HL-60 (cell line): ENCODE data around the gene ELAVL1.

Source experiments
- DNase-seq, 2 experiments: peaks; one replicate each; pipeline ENCODE4 v3.0.0-alpha.2; 2010 to 2020; ENCODE audit warnings: low read depth in 1 of 2, low spot score in 1 of 2
- H3K27ac ChIP-seq: fragments of 250-450 bp; sonication (Bioruptor Pico); replicated peaks from 2 replicates; pipeline ENCODE4 v1.5.1; 2020; ENCODE audit warnings: mild to moderate bottlenecking, moderate library complexity
- H3K27me3 ChIP-seq: fragments of 250-450 bp; sonication (Bioruptor Pico); 2 replicates; pipeline ENCODE4 v1.5.1; 2021; ENCODE audit warnings: mild to moderate bottlenecking, moderate library complexity; ENCODE audit not compliant: insufficient read depth, poor library complexity, severe bottlenecking
- H3K4me3 ChIP-seq: replicated peaks from 2 replicates; pipeline ENCODE4 v1.5.1; 2011; ENCODE audit warnings: mild to moderate bottlenecking, control low read depth, low read length; ENCODE audit not compliant: insufficient read depth
- GABPA ChIP-seq: IDR thresholded peaks from 2 replicates; pipeline ENCODE4 v1.6.1; 2012; ENCODE audit warnings: low read depth
- POLR2AphosphoS5 ChIP-seq: IDR thresholded peaks from 2 replicates; pipeline ENCODE4 v1.6.1; 2012; ENCODE audit warnings: low read depth
- SPI1 ChIP-seq: IDR thresholded peaks from 2 replicates; pipeline ENCODE4 v1.6.1; 2012; ENCODE audit warnings: low read depth, mild to moderate bottlenecking, borderline replicate concordance
- TF ChIP-seq, protein P1 (sequence below): IDR thresholded peaks from one replicate; pipeline ENCODE4 v1.5.1; 2011; ENCODE audit warnings: low read length, control low read depth, inconsistent platforms; ENCODE audit not compliant: insufficient read depth
- TF ChIP-seq, protein P2 (sequence below): IDR thresholded peaks from 2 replicates; pipeline ENCODE4 v1.6.1; 2012; ENCODE audit warnings: low read depth; ENCODE audit not compliant: insufficient replicate concordance

ELAVL1 gene

DNA sequence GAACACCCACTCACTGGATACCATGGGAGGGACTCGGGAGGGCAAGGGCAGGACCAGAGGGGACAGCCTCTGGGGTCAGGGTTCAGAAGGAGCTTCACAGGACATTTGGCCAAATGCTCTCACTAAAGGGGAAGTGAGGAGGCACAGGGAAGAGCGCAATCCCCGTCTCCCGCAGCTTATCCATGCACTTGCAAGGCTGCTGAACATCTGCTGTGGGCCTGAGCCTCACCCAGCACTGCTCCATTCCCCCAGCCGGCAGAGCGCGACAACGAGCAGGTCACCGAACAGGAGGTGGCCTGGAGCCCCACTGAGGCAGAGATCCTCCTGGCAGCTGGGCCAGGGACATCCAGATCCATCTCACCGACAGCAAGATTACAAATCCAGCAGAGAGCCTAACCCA lies 23.3 kb downstream of the ELAVL1 start:
- Histone ChIP-seq H3K27ac (no peak overlapping the region), H3K4me3 (no peak overlapping the region), H3K27me3 (no peaks in the 10 kb centered on the region)
- DNase-seq: no peak
- TF ChIP-seq POLR2AphosphoS5 (no peak), SPI1 (no peak), GABPA (no peak)
- TF ChIP-seq, protein P1, sequence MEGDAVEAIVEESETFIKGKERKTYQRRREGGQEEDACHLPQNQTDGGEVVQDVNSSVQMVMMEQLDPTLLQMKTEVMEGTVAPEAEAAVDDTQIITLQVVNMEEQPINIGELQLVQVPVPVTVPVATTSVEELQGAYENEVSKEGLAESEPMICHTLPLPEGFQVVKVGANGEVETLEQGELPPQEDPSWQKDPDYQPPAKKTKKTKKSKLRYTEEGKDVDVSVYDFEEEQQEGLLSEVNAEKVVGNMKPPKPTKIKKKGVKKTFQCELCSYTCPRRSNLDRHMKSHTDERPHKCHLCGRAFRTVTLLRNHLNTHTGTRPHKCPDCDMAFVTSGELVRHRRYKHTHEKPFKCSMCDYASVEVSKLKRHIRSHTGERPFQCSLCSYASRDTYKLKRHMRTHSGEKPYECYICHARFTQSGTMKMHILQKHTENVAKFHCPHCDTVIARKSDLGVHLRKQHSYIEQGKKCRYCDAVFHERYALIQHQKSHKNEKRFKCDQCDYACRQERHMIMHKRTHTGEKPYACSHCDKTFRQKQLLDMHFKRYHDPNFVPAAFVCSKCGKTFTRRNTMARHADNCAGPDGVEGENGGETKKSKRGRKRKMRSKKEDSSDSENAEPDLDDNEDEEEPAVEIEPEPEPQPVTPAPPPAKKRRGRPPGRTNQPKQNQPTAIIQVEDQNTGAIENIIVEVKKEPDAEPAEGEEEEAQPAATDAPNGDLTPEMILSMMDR: no peak
- TF ChIP-seq, protein P2, sequence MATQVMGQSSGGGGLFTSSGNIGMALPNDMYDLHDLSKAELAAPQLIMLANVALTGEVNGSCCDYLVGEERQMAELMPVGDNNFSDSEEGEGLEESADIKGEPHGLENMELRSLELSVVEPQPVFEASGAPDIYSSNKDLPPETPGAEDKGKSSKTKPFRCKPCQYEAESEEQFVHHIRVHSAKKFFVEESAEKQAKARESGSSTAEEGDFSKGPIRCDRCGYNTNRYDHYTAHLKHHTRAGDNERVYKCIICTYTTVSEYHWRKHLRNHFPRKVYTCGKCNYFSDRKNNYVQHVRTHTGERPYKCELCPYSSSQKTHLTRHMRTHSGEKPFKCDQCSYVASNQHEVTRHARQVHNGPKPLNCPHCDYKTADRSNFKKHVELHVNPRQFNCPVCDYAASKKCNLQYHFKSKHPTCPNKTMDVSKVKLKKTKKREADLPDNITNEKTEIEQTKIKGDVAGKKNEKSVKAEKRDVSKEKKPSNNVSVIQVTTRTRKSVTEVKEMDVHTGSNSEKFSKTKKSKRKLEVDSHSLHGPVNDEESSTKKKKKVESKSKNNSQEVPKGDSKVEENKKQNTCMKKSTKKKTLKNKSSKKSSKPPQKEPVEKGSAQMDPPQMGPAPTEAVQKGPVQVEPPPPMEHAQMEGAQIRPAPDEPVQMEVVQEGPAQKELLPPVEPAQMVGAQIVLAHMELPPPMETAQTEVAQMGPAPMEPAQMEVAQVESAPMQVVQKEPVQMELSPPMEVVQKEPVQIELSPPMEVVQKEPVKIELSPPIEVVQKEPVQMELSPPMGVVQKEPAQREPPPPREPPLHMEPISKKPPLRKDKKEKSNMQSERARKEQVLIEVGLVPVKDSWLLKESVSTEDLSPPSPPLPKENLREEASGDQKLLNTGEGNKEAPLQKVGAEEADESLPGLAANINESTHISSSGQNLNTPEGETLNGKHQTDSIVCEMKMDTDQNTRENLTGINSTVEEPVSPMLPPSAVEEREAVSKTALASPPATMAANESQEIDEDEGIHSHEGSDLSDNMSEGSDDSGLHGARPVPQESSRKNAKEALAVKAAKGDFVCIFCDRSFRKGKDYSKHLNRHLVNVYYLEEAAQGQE: no peak

DNA sequence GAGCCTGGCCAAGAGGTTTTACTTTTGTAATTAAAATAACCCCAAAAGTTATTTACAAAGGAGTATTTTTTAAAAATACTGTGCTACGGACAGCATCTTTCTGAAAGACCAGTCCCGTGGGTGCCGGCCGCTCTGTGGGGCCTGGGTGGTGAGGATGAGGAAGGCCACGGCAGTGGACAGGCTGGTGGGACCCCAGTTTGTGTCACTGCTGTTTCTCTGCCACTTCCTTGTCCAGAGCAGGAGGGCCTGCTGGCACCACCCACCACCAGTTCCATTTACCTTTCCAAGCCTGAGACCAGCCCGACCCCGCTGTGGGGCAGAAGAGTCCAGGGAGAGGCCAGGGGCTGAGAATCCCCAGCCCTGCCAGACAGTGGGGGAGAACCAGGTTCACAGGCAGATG lies 23.8 kb downstream of the ELAVL1 start:
- no peak for DNase-seq

DNA sequence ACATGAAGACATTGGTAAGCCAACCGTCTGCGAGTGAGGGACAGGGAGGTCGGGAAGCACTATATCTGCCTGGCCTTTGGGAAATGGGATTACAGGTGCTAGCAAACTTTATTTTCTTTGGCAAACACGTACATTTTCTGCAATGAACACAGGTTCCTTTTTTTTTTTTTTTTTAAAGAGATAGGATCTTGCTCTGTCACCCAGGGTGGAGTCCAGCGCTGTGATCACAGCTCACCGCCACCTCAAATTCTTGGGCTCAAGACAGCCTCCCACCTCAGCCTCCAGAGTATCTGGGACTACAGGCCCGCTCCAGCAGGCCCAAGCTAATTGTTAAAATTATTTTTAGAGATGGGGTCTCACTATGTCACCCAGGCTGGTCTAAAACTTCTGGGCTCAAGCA lies 24.2 kb downstream of the ELAVL1 start:
- no peak for DNase-seq
- TF ChIP-seq POLR2AphosphoS5: no peak
- TF ChIP-seq, protein P2: no peak
- Histone ChIP-seq H3K4me3 (no peak overlapping the region), H3K27ac (no peak overlapping the region), H3K27me3 (no peaks in the 10 kb centered on the region)

More for the DNA sequence above, 23.8 kb downstream of the ELAVL1 start:
- H3K4me3 ChIP-seq: no peak overlapping the region
- no peaks in the 10 kb centered on the region for H3K27me3 ChIP-seq
- TF ChIP-seq POLR2AphosphoS5 (no peak), GABPA (no peak), SPI1 (no peak)
- TF ChIP-seq, protein P1: no peak
- TF ChIP-seq, protein P2: no peak
- H3K27ac ChIP-seq: no peak overlapping the region
